Activated effector memory CD4-positive, alpha-beta T cell treated with Interleukin-2 at 50 U/mL for 16 hours (primary cell): Measurements from ENCODE around the gene ATM.
"Not testable (repeated sequence)": the region's sequence is repeated elsewhere in the genome, so short reads cannot be mapped to it uniquely, and the experiment has no call there.

ENCODE experiments used
- DNase-seq: peaks from one replicate; pipeline ENCODE4 v3.0.0-alpha.2; 2020

ATM gene

GRCh38 chr11:108293229-108293628, 70.4 kb downstream of the ATM start:
- DNase-seq = no peak

DNA sequence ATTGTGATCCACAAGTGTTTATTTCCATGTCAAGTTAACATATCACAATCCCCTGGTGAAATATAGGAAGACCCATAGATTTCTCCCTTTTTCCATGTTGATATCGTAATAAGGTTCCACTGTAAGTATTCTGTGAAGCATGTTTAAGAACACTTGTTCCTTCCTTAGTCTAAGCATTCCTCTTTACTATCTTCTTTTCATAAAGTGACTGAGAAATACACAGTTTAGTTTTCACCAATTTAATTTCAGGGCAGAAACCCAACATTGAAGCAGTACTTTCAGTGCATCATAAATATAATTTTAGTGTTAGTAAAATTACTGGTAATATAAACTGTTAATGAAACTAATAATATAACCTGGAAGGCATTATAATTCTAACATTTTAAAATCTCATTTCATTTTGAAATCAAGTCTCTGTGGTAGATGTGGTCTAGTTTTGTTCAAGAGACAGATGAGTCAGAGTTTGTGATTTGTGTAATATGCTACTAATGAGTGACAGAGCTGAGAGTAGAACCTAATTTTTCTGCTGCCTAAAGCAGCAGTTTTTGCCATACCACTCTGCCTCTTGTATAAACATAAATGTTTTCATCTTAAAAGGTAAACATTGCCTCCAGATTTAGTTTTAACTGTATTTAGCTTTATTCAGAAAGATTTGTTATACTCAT, 79.4 kb downstream of the ATM start:
- no peak for DNase-seq

- DNase-seq = no peak
Observed at GRCh38 chr11:108307751-108308150, 84.9 kb downstream of the ATM start.

- no peak for DNase-seq
Observed at GRCh38 chr11:108313444-108313843, 90.6 kb downstream of the ATM start.

DNA sequence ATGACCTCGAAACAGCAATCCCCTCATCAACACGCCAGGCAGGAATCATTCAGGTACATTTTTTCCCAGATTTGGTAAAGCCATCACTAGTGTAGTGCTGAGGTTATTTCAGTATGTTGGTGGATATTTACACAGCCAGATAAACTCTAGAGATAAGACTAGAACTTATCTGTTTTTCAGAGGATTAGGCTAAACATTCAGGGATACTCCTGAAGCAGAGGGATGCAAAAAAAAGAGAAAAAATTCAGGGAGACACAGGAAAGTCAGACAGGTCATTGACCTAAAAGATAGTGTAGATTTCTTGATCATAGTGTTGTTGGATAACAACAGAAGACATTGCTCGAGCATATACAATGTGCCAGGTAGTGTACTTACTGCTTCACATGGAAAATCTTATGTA, 93.2 kb downstream of the ATM start:
- DNase-seq = no peak

DNA sequence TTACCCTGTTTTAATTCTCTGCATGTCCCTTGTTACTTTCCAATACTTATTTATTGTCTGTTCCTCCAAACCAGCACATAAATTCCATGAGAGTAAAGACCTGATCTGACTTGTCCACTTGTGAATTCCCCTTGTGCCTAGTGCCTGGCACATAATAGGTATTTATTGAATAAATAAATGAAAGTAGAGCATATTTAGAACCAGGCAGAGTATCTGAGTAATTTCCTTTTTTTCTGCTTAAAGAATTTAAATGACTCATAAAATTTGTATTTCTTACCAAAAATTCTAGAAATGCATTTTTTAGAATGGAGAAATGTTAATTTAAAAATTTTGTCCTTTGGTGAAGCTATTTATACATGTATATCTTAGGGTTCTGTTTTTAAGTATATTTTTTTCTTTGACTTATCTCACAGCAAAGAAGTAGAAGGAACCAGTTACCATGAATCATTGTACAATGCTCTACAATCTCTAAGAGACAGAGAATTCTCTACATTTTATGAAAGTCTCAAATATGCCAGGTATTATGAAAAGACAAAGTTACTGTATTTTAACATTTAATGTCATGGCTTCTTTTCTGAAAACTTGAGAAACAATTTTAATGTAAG, 96.8 kb downstream of the ATM start:
- DNase-seq = no peak

DNA sequence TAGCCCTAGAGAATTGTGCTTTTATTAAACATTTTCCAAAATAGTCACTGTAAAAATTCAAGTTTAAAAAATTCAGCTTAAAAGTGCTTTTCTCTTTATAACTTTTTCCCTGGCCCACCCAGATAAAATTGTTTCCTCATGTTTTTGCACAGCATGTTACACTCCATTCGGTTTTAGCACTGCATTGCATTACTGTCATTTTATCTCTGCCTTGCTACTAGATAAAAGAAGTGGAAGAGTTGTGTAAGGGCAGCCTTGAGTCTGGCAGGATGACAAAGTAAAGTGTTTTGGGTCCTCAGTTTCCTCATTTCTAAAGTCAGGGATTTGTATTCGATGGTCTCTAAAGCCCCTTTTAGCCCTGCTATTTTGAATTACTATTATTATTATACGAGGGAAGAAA, 99.8 kb downstream of the ATM start:
- DNase-seq = no peak

- DNase-seq = no peak
Observed at GRCh38 chr11:108324587-108324986, 101.7 kb downstream of the ATM start.

- DNase-seq = no peak
Observed at GRCh38 chr11:108333403-108333899, 110.6 kb downstream of the ATM start.

- DNase-seq = no peak
Observed at GRCh38 chr11:108338750-108339149, 115.9 kb downstream of the ATM start.

DNA sequence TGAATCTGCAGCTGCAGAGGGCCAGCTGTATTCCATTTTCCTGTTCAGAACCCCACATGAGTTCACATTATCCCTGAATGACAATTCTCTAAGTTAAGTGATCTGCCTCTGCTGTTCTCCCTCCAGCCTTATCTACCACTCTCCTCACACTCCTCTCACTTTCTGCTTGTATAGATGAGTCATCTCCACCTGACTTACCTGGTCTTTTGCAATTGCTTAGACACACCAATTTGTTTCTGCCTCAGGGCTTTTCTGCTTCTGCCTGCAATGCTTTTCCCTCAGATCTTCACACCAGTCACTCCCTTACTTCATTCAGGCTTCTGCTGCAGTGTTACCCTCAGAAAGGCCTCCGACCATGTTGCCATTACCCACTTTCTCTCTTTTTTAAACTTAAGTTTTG, 118.1 kb downstream of the ATM start:
- no peak for DNase-seq

- DNase-seq = no peak
Observed at GRCh38 chr11:108341654-108342053, 118.8 kb downstream of the ATM start.

DNA sequence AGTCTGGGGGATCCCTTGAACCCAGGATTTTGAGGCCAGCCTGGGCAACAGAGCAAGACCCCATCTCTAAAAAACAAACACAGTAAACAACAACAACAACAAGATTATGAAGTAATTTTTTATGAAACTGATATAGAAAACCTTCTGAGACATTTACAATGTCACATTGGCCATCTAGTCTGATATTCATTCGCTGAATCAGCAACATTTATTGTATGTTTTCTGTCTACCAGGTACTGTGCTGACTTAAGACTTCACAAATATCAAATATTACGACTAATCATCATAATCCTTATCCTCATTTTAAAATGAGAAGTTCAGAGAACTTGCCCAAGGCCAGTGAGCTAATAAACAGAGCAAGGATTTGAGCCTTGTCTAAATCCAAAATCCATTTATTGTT, 120.8 kb downstream of the ATM start:
- no peak for DNase-seq

DNA sequence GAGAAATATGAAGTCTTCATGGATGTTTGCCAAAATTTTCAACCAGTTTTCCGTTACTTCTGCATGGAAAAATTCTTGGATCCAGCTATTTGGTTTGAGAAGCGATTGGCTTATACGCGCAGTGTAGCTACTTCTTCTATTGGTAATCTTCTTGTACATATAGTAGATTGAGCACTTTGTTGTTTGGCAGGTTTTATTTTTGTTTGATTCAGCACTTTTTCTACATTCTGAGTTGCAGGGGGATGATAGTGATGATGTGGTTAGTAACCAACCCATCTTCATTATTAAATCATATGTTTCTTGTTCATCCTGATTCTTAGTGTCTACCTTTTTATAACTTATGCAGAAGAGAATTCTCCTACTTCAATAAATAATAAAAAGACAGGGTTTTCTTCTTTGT, 122.9 kb downstream of the ATM start:
- no peak for DNase-seq

GRCh38 chr11:108346451-108346850, 123.6 kb downstream of the ATM start:
- DNase-seq = no peak

DNA sequence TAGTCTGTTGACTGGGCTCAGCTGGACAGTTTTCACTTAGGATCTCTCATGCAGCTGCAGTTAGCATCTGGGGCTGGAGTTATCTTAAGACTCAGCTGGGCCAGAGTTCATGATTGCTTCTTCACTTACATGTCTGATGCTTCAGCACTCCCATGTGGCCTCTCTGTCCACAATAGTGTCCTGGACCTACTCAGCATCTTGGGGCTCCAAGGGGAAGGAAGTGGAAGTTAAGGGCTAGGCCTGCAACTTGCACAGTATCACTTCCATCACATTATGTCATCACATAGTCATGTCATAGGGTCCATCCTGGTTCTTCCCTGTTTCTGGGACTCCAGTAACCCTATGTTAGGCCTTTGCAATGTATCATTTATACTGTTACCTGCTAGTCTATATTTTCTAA, 128.6 kb downstream of the ATM start:
- no peak for DNase-seq

DNA sequence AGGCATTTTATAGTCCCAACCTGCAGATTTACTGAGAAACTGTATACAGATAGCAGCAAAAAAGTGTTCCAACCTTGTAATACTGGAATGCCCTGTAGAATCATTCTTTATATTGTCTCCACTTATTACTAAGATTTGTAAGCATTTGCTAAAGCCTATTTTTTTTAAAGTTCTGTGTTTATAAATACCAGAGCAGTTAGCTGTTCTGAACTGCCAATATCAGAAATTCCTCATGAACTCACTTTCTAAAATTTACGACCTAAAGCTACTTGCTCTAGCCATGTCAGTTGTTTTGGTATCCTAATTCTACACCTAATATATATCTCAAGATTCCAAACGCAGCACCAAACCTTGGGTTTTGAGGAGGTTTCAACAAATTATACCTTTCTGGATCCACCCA, 141.3 kb downstream of the ATM start:
- DNase-seq = no peak

GRCh38 chr11:108368134-108368533, 145.3 kb downstream of the ATM start:
- DNase-seq = no peak

DNA sequence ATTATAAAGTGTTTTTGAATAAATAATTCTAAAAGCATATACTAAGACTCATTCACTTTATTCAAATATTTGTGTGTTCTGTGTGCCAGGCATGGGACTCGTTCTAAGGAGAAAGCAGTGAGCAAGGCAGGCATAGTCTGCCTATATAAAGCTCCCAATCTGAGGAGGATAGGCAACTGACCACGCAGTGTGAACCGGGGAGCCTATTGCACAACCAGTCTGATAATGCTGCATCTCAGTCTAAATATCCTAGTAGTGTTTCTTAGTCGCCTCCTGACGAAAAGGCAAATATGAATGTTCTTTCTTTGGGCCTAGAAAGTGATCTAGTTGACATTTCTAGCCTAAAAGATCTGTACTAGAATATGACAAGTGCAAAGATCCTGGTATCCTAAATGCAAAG, 146.2 kb downstream of the ATM start:
- DNase-seq = no peak

- DNase-seq = no peak
Observed at GRCh38 chr11:108370315-108370714, 147.4 kb downstream of the ATM start.

GRCh38 chr11:108370990-108371389, 148.1 kb downstream of the ATM start:
- no peak for DNase-seq

GRCh38 chr11:108373505-108373904, 150.6 kb downstream of the ATM start:
- DNase-seq = not testable (repeated sequence)

DNA sequence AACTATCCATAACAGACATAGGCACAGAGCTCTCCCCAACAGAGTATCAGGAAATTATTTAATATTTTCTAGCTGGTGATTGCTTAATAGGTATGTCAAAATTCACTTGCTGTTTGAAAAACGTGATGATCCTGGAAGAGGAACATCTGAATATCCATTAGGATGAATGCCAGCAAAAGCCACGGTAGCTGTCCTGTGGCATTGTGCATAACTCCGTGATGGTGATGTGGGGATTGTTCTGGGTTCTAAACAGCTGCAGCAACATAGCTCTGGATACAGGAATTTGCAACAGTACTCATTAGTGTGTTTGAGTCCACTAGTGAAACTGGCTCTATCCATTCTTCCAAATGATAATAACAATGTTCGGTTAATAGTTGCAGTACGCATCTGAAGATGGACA, 165.7 kb downstream of the ATM start:
- no peak for DNase-seq

- no peak for DNase-seq
Observed at GRCh38 chr11:108392353-108392752, 169.5 kb downstream of the ATM start.

GRCh38 chr11:108393046-108393445, 170.2 kb downstream of the ATM start:
- DNase-seq = no peak
